A549 (cell line): ENCODE results near the gene PISD. TPM values are rescaled to one million over a fixed set of nuclear protein-coding genes. Genes with fewer than 3 reads are reported as not detected.
"Not testable (repeated sequence)": the region's sequence is repeated elsewhere in the genome, so short reads cannot be mapped to it uniquely, and the experiment has no call there.

ENCODE experiments used
- ATAC-seq, 2 experiments: fragments of 200-7000 bp in 1 of 2; fragments of >200 bp in 1 of 2; cut with Nextera tagmentation in 1 of 2; cut with Tn5 transposase in 1 of 2; 3 replicates each; pipeline versions ENCODE4 v1.8.0 to v1.9.1; 2018 to 2020; ENCODE audit warnings: mild to moderate bottlenecking in 1 of 2, moderate library complexity in 1 of 2
- CTCF ChIA-PET: fragments of 300-600 bp; sonication (Branson Sonifier 250); formaldehyde crosslinking; extraction: SDS; loops from one replicate; lab custom pipeline; 2021; ENCODE audit warnings: antibody characterized with exemption, inconsistent platforms; lab: Yijun Ruan, JAX
- POLR2A ChIA-PET: fragments of 350-600 bp; formaldehyde crosslinking; extraction: SDS; loops from one replicate; lab custom pipeline; 2021; ENCODE audit warnings: antibody characterized with exemption, inconsistent platforms; lab: Yijun Ruan, JAX
- DNase-seq, 2 experiments: peaks; one replicate each; pipeline versions ENCODE4 v3.0.0 to v3.0.0-alpha.2; 2011 to 2016; ENCODE audit warnings: low read depth in 1 of 2, low spot score in 1 of 2
- FAIRE-seq: peaks from 2 replicates; lab custom pipeline; 2011; peaks lifted over from hg19 to GRCh38; lab: Jason Lieb, UNC
- H3K27ac ChIP-seq, 2 experiments: fragments of >200 bp; sonication (Bioruptor Twin); formaldehyde crosslinking; 3 replicates each; pipeline ENCODE4 v1.5.1; 2016 to 2017
- H3K4me1 ChIP-seq: fragments of >200 bp; sonication (Bioruptor Twin); formaldehyde crosslinking; 3 replicates; pipeline ENCODE4 v1.6.1; 2016
- H3K4me2 ChIP-seq: fragments of >200 bp; sonication (Bioruptor Twin); formaldehyde crosslinking; 3 replicates; pipeline ENCODE4 v1.6.1; 2016
- H3K4me3 ChIP-seq: fragments of >200 bp; sonication (Bioruptor Twin); formaldehyde crosslinking; 3 replicates; pipeline ENCODE4 v1.5.1; 2016
- H3K9me3 ChIP-seq: fragments of >200 bp; sonication (Bioruptor Twin); formaldehyde crosslinking; 3 replicates; pipeline ENCODE4 v1.6.1; 2016
- BHLHE40 ChIP-seq: IDR thresholded peaks from 2 replicates; pipeline ENCODE4 v1.6.1; 2012; ENCODE audit warnings: low read depth, low read length, inconsistent platforms
- CHD2 ChIP-seq: fragments of 150-350 bp; IDR thresholded peaks from 2 replicates; pipeline ENCODE4 v1.6.1; 2014; ENCODE audit warnings: low read length; ENCODE audit not compliant: partially characterized antibody
- EHF ChIP-seq: fragments of 250-450 bp; sonication (Bioruptor Pico); IDR thresholded peaks from 2 replicates; pipeline ENCODE4 v1.5.0; 2020; ENCODE audit warnings: mild to moderate bottlenecking
- ELK1 ChIP-seq: fragments of 150-350 bp; IDR thresholded peaks from 2 replicates; pipeline ENCODE4 v1.6.1; 2014; ENCODE audit warnings: low read depth, mild to moderate bottlenecking, low read length
- EP300 ChIP-seq, 2 experiments: fragments of >200 bp; sonication (Bioruptor Twin); formaldehyde crosslinking; IDR thresholded peaks; 2 replicates in 1 of 2; 3 replicates in 1 of 2; pipeline ENCODE4 v1.6.1; 2016 to 2017
- FOSB ChIP-seq: fragments of 250-450 bp; sonication (Bioruptor Pico); IDR thresholded peaks from 2 replicates; pipeline ENCODE4 v1.5.0; 2020; ENCODE audit warnings: mild to moderate bottlenecking, moderate library complexity
- FOSL2 ChIP-seq, 2 experiments: fragments of 450-650 bp in 1 of 2; fragments of >200 bp in 1 of 2; sonication (Bioruptor Twin) in 1 of 2; formaldehyde crosslinking; IDR thresholded peaks; 2 replicates each; pipeline versions ENCODE4 v1.5.0 to v1.6.1; 2016 to 2020; ENCODE audit warnings: mild to moderate bottlenecking in 1 of 2, moderate library complexity in 1 of 2
- FOXS1 ChIP-seq: fragments of 250-450 bp; sonication (Bioruptor Pico); IDR thresholded peaks from 2 replicates; pipeline ENCODE4 v1.5.0; 2020; ENCODE audit warnings: mild to moderate bottlenecking, moderate library complexity
- HDAC2 ChIP-seq: fragments of 200-600 bp; sonication (generic); IDR thresholded peaks from 2 replicates; pipeline ENCODE4 v1.6.1; 2016
- HOXB13 ChIP-seq: fragments of 250-450 bp; sonication (Bioruptor Pico); IDR thresholded peaks from 2 replicates; pipeline ENCODE4 v1.5.0; 2020; ENCODE audit warnings: low read depth, mild to moderate bottlenecking, moderate library complexity
- JUN ChIP-seq, 2 experiments: fragments of >200 bp; sonication (Bioruptor Twin); formaldehyde crosslinking; IDR thresholded peaks; 2 replicates in 1 of 2; 3 replicates in 1 of 2; pipeline ENCODE4 v1.6.1; 2016 to 2017
- JUNB ChIP-seq: fragments of >200 bp; sonication (Bioruptor Twin); formaldehyde crosslinking; IDR thresholded peaks from 2 replicates; pipeline ENCODE4 v1.6.1; 2016
- MAZ ChIP-seq: fragments of 150-350 bp; IDR thresholded peaks from 2 replicates; pipeline ENCODE4 v1.6.1; 2014; ENCODE audit warnings: antibody characterized with exemption, low read depth, low read length, borderline replicate concordance
- MYC ChIP-seq: IDR thresholded peaks from 2 replicates; pipeline ENCODE4 v1.6.1; 2012; ENCODE audit warnings: mild to moderate bottlenecking, inconsistent platforms, low read length, improper control_type of control experiment, borderline replicate concordance
- NFE2L2 ChIP-seq: fragments of 150-350 bp; conservative IDR thresholded peaks from 2 replicates; pipeline ENCODE4 v1.6.1; 2014; ENCODE audit warnings: low read length
- NPAS2 ChIP-seq: fragments of 250-450 bp; sonication (Bioruptor Pico); IDR thresholded peaks from 2 replicates; pipeline ENCODE4 v1.8.0; 2022; ENCODE audit warnings: mild to moderate bottlenecking, moderate library complexity, borderline replicate concordance
- PHF8 ChIP-seq: fragments of 200-600 bp; sonication (generic); IDR thresholded peaks from 2 replicates; pipeline ENCODE4 v1.6.1; 2016; ENCODE audit warnings: low read depth, mild to moderate bottlenecking, antibody characterized with exemption, moderate library complexity, borderline replicate concordance
- RCOR1 ChIP-seq: fragments of 150-350 bp; IDR thresholded peaks from 2 replicates; pipeline ENCODE4 v1.6.1; 2014; ENCODE audit warnings: antibody characterized with exemption, low read length, low read depth
- RNF2 ChIP-seq: fragments of 200-600 bp; sonication (generic); IDR thresholded peaks from 2 replicates; pipeline ENCODE4 v1.6.1; 2016; ENCODE audit warnings: low read depth, mild to moderate bottlenecking, antibody characterized with exemption, moderate library complexity, borderline replicate concordance
- USF2 ChIP-seq: fragments of 450-650 bp; IDR thresholded peaks from 2 replicates; pipeline ENCODE4 v1.6.1; 2014; ENCODE audit warnings: antibody characterized with exemption
- ZFP36 ChIP-seq: fragments of 450-650 bp; IDR thresholded peaks from 2 replicates; pipeline ENCODE4 v1.6.1; 2014; ENCODE audit warnings: borderline replicate concordance; ENCODE audit not compliant: partially characterized antibody
- ZSCAN20 ChIP-seq: fragments of 250-450 bp; sonication (Bioruptor Pico); IDR thresholded peaks from 2 replicates; pipeline ENCODE4 v1.8.0; 2022; ENCODE audit warnings: mild to moderate bottlenecking, moderate library complexity
- WGBS: methylation state at CpG from one replicate; pipeline ENCODE4 v1.1.6; 2017; ENCODE audit errors: missing lambda C conversion rate; 5-methylcytosine and 5-hydroxymethylcytosine counted together
- polyA plus RNA-seq, 4 experiments: library from polyadenylated mRNA; depleted of rRNA in 3 of 4; stranded (reverse); fragments of >200 nt; fragmentation: RNase III in 1 of 4; extraction: RNeasy Plus Mini Kit Qiagen cat#74134 plus additional on column Dnase treatment in 1 of 4; gene quantifications; 2 replicates in 3 of 4; 3 replicates in 1 of 4; pipeline ENCODE4 v1.2.3, GENCODE V29; 2011 to 2017
- TF ChIP-seq, protein P1 (sequence below): IDR thresholded peaks from 2 replicates; pipeline ENCODE4 v1.6.1; 2012; ENCODE audit warnings: low read depth, borderline replicate concordance
- TF ChIP-seq, protein P2 (sequence below): IDR thresholded peaks from 2 replicates; pipeline ENCODE4 v1.6.1; 2012

PISD gene
- polyA plus RNA-seq, 2 of the 4 experiments (the other 2 are of a cell fraction) = 11.0 to 17.3 TPM

DNA sequence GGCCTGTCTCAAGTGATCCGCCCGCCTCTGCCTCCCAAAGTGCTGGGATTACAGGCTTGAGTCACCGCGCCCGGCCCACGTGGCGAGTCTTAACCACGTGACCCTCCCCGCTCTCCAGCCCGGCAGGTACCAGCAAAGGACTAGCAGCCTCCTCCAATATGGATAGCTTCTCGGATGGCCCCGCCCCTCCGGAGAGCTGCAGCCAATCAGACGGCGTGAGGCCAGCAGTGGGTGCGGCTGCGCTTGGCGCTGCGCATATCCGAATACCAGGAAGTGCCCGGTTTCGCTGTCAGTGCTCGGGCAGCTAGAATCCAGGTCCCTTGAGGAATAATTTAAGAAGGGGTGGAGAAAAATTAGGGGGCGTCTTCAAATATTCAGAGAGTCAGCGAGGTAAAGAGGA lies 14.7 kb upstream of the PISD start:
- DNase-seq (peak; percentile 83 to 90), ATAC-seq (peak; percentile 100), FAIRE-seq (no peak)
- TF ChIP-seq, protein P1, sequence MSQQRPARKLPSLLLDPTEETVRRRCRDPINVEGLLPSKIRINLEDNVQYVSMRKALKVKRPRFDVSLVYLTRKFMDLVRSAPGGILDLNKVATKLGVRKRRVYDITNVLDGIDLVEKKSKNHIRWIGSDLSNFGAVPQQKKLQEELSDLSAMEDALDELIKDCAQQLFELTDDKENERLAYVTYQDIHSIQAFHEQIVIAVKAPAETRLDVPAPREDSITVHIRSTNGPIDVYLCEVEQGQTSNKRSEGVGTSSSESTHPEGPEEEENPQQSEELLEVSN = peak; percentile 76
- no peak for TF ChIP-seq FOSL2 (IDR thresholded peaks at IDR 0.05)
- 0 out of 2 replicates have a peak, but pooled peaks have one; percentile 30 for TF ChIP-seq FOSL2 (CRISPR knock-in tag; IDR thresholded peaks at IDR 0.05)
- no peak for TF ChIP-seq RNF2
- TF ChIP-seq, protein P2, sequence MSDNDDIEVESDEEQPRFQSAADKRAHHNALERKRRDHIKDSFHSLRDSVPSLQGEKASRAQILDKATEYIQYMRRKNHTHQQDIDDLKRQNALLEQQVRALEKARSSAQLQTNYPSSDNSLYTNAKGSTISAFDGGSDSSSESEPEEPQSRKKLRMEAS = peak; percentile 88
- TF ChIP-seq USF2 = peak; percentile 98
- Histone ChIP-seq H3K9me3 (no peaks in the 10 kb centered on the region), H3K4me2 (peak overlapping the region; percentile 73), H3K4me3 (peak overlapping the region; percentile 40), H3K4me1 (no peaks in the 10 kb centered on the region), H3K27ac (peak overlapping the region; percentile 60 to 79)
- CTCF ChIA-PET = interaction anchor here (0.5 to 1.9 kb wide), 5 partner anchors 9 to 293 kb away, joined by 3 to 6 read pairs (median 3); no protein-coding TSS in a partner anchor
- POLR2A ChIA-PET = interaction anchor here (1.1 kb wide), 1 partner anchor 15 kb away, joined by 10 read pairs; the partner anchor contains the start of gene PISD
- 13% methylated on average over 18 of the region's 25 CpGs for whole genome bisulfite sequencing

DNA sequence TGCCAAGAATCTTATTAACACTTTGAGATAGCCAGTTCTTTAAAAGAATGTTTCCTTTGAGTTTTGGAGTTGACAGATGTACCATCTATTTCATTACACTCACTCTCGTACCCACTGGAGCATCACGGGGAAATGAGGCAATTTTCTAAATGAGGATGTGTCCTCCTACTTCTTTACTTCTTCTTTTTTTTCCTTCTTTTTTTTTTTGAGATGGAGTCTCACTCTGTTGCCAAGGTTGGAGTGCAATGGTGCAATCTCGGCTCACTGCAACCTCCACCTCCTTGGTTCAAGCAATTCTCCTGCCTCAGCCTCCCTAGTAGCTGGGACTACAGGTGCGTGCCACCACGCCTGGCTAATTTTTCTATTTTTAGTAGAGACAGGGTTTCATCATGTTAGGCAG lies 12.2 kb upstream of the PISD start:
- H3K4me3 ChIP-seq, H3K4me1 ChIP-seq, H3K4me2 ChIP-seq, POLR2A ChIA-PET, FAIRE-seq, H3K27ac ChIP-seq, H3K9me3 ChIP-seq, DNase-seq, ATAC-seq: not testable (repeated sequence)
- CTCF ChIA-PET = interaction anchor here (1.1 to 1.2 kb wide), 2 partner anchors 9 to 276 kb away, joined by 3 to 7 read pairs; no protein-coding TSS in a partner anchor
- WGBS = 87% methylated on average over 5 of the region's 5 CpGs

- H3K4me1 ChIP-seq, ATAC-seq, H3K9me3 ChIP-seq, H3K27ac ChIP-seq, H3K4me2 ChIP-seq, H3K4me3 ChIP-seq, POLR2A ChIA-PET, DNase-seq, FAIRE-seq: not testable (repeated sequence)
- CTCF ChIA-PET = interaction anchor here (1.1 to 2.9 kb wide), 2 partner anchors 12 to 301 kb away, joined by 3 to 16 read pairs; no protein-coding TSS in a partner anchor
- 84% methylated on average over 4 of the region's 4 CpGs for WGBS
Measured at GRCh38 chr22:31668849-31669248, 6.8 kb upstream of the PISD start.

DNA sequence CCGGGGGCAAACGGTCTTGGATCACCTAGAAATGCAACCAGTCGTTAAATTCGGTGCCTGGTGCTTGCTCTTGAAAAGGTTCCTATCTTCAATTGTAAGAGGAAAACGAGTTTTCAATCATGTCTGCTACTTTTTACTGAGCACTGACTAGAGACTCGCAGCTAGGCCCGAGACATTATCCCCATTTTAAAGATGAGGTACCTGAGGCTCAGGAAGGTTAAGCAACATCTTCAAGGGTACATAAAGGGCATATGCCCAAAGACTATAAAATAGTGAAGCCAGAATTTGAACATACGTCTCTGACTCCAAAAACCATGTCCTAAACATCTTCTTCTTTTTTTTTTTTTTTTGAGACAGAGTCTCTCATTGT lies 638 bp upstream of the PISD start:
- no peaks in the 10 kb centered on the region for H3K9me3 ChIP-seq
- ChIA-PET POLR2A (interaction anchor here (0.6 to 2.2 kb wide), 10 partner anchors 9 to 812 kb away, joined by 3 to 10 read pairs (median 4); partner anchors contain the start of gene FBXO7), CTCF (interaction anchor here (0.6 to 3.8 kb wide), 5 partner anchors 8 to 307 kb away, joined by 3 to 23 read pairs (median 3); no protein-coding TSS in a partner anchor)
- FAIRE-seq (no peak), DNase-seq (no peak), ATAC-seq (no peak)
- WGBS = 13% methylated on average over 8 of the region's 8 CpGs
- 0 out of 3 replicates have a peak, but pooled peaks cover 3% of the 10 kb centered on the region for H3K4me1 ChIP-seq
- H3K27ac ChIP-seq = peak overlapping the region; percentile 80 to 90
- H3K4me2 ChIP-seq = peak overlapping the region; percentile 78
- peak overlapping the region; percentile 72 for H3K4me3 ChIP-seq
- TF ChIP-seq FOXS1 (CRISPR knock-in tag) = no peak
- no peak for TF ChIP-seq FOSB
- TF ChIP-seq HOXB13 (CRISPR knock-in tag) = no peak
- TF ChIP-seq ZSCAN20 (CRISPR knock-in tag) = no peak
- TF ChIP-seq ZFP36 = no peak
- TF ChIP-seq MAZ = no peak
- TF ChIP-seq EHF = no peak
- TF ChIP-seq NPAS2 (CRISPR knock-in tag) = no peak
- no peak for TF ChIP-seq CHD2
- TF ChIP-seq PHF8 = no peak
- no peak for TF ChIP-seq MYC
- no peak for TF ChIP-seq EP300 (IDR thresholded peaks at IDR 0.05)
- no peak for TF ChIP-seq BHLHE40
- TF ChIP-seq RCOR1 = no peak
- no peak for TF ChIP-seq JUNB
- no peak for TF ChIP-seq HDAC2
- no peak for TF ChIP-seq ELK1
- no peak for TF ChIP-seq NFE2L2
- TF ChIP-seq JUN (IDR thresholded peaks at IDR 0.05) = no peak
